DND-41 (cell line): Measurements from ENCODE around the gene XPNPEP3.

Experiments used
- ATAC-seq: fragments of 200-7000 bp; cut with Tn5 transposase; 3 replicates; pipeline ENCODE4 v1.9.1; 2021; ENCODE audit warnings: low read depth; ENCODE audit not compliant: insufficient read depth
- DNase-seq: peaks from one replicate; pipeline ENCODE4 v3.0.0-alpha.2; 2020
- H2AFZ ChIP-seq: 2 replicates; pipeline ENCODE4 v1.6.0; 2012; ENCODE audit warnings: low read depth, low read length
- H3K27ac ChIP-seq: 2 replicates; pipeline ENCODE4 v1.5.1; 2012; ENCODE audit warnings: low read length, inconsistent platforms
- H3K27me3 ChIP-seq: fragments of 200-600 bp; sonication (generic); 2 replicates; pipeline ENCODE4 v1.6.0; 2012; ENCODE audit warnings: low read length, mild to moderate bottlenecking, inconsistent platforms; ENCODE audit not compliant: insufficient read depth, poor library complexity
- H3K36me3 ChIP-seq: 2 replicates; pipeline ENCODE4 v1.5.1; 2012; ENCODE audit warnings: low read length, inconsistent platforms; ENCODE audit not compliant: insufficient read depth
- H3K4me1 ChIP-seq: 2 replicates; pipeline ENCODE4 v1.5.1; 2012; ENCODE audit warnings: mild to moderate bottlenecking, low read length; ENCODE audit not compliant: insufficient read depth
- H3K4me2 ChIP-seq: 2 replicates; pipeline ENCODE4 v1.6.0; 2012; ENCODE audit warnings: mild to moderate bottlenecking, moderate library complexity, low read length, inconsistent platforms; ENCODE audit not compliant: insufficient read depth
- H3K4me3 ChIP-seq, 2 experiments: fragments of 200-600 bp in 1 of 2; shearing (Covaris generic) in 1 of 2; 2 replicates each; pipeline ENCODE4 v1.5.1; 2012 to 2016; ENCODE audit warnings: inconsistent platforms in 2 of 2, low read length in 2 of 2, mild to moderate bottlenecking in 2 of 2, low read depth in 1 of 2, moderate library complexity in 1 of 2
- H3K79me2 ChIP-seq: 2 replicates; pipeline ENCODE4 v1.6.0; 2012; ENCODE audit warnings: low read length, inconsistent platforms; ENCODE audit not compliant: insufficient read depth
- H3K9ac ChIP-seq: 2 replicates; pipeline ENCODE4 v1.6.0; 2012; ENCODE audit warnings: low read depth, mild to moderate bottlenecking, inconsistent platforms, low read length, moderate library complexity
- H3K9me3 ChIP-seq: 2 replicates; pipeline ENCODE4 v1.5.1; 2012; ENCODE audit warnings: low read length, moderate library complexity, mild to moderate bottlenecking, inconsistent platforms; ENCODE audit not compliant: insufficient read depth, severe bottlenecking
- H4K20me1 ChIP-seq: 2 replicates; pipeline ENCODE4 v1.6.0; 2012; ENCODE audit warnings: low read length; ENCODE audit not compliant: insufficient read depth
- EZH2 ChIP-seq: IDR thresholded peaks from 3 replicates; pipeline ENCODE4 v1.6.1; 2012; ENCODE audit warnings: borderline replicate concordance, low read depth, mild to moderate bottlenecking, moderate library complexity, low read length, inconsistent platforms; ENCODE audit not compliant: severe bottlenecking
- TF ChIP-seq, protein P1 (sequence below): IDR thresholded peaks from 2 replicates; pipeline ENCODE4 v1.5.1; 2012; ENCODE audit warnings: borderline replicate concordance, low read length, moderate library complexity, mild to moderate bottlenecking; ENCODE audit not compliant: poor library complexity, severe bottlenecking; ENCODE audit errors: extremely low read depth

The XPNPEP3 gene

GRCh38 chr22:40853333-40853732, 3.6 kb upstream of the XPNPEP3 start:
- Histone ChIP-seq H4K20me1 (peaks cover 36% of the 10 kb centered on the region), H3K4me3 (peak overlapping the region in 1 of 2 experiments; percentile 91; a peak in 2 of 4 replicates), H3K27me3 (no peaks in the 10 kb centered on the region), H3K36me3 (peaks cover 49% of the 10 kb centered on the region), H3K4me1 (peaks cover 53% of the 10 kb centered on the region), H3K9ac (peak overlapping the region; percentile 84), H3K9me3 (no peaks in the 10 kb centered on the region), H3K79me2 (peaks cover 96% of the 10 kb centered on the region), H2AFZ (no peak overlapping the region), H3K27ac (peak overlapping the region; percentile 14; the same call in 1 of the 2 replicates), H3K4me2 (peak overlapping the region; percentile 88; the same call in 1 of the 2 replicates)
- DNase-seq (no peak), ATAC-seq (no peak)
- TF ChIP-seq EZH2: no peak
- TF ChIP-seq, protein P1, sequence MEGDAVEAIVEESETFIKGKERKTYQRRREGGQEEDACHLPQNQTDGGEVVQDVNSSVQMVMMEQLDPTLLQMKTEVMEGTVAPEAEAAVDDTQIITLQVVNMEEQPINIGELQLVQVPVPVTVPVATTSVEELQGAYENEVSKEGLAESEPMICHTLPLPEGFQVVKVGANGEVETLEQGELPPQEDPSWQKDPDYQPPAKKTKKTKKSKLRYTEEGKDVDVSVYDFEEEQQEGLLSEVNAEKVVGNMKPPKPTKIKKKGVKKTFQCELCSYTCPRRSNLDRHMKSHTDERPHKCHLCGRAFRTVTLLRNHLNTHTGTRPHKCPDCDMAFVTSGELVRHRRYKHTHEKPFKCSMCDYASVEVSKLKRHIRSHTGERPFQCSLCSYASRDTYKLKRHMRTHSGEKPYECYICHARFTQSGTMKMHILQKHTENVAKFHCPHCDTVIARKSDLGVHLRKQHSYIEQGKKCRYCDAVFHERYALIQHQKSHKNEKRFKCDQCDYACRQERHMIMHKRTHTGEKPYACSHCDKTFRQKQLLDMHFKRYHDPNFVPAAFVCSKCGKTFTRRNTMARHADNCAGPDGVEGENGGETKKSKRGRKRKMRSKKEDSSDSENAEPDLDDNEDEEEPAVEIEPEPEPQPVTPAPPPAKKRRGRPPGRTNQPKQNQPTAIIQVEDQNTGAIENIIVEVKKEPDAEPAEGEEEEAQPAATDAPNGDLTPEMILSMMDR: no peak

DNA sequence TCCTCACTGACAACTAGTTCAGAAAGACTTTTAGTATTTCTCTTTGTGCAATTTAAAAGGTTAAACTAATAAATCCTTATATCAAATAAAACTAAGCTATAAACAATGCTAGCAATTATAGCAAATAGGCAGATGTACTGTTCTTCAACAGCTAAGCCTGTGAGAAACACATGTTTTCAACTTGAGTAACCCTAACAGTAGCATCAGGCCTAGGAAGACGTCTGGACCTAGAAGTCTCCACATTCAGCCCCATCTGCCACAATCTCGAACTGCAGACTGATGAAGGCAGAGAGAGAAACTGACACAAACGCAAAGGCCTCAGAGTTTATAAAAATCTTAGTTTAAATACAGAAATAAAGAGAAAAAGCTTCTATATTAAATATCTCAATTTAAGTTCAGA, 3.0 kb upstream of the XPNPEP3 start:
- Histone ChIP-seq H3K36me3 (peaks cover 42% of the 10 kb centered on the region), H2AFZ (no peak overlapping the region), H3K79me2 (peaks cover 96% of the 10 kb centered on the region), H3K4me2 (peak overlapping the region; percentile 88), H3K9me3 (no peaks in the 10 kb centered on the region), H3K27ac (no peak overlapping the region; the same call in 1 of the 2 replicates), H3K4me3 (peak overlapping the region; percentile 2 to 91; a peak in 2 of 4 replicates), H3K4me1 (peaks cover 60% of the 10 kb centered on the region), H3K9ac (peak overlapping the region; percentile 84), H3K27me3 (no peaks in the 10 kb centered on the region), H4K20me1 (peaks cover 36% of the 10 kb centered on the region)
- TF ChIP-seq, protein P1: no peak
- no peak for TF ChIP-seq EZH2
- ATAC-seq (no peak), DNase-seq (no peak)

GRCh38 chr22:40855071-40855978, 1.6 kb upstream of the XPNPEP3 start:
- peak overlapping the region; percentile 84 for H3K9ac ChIP-seq
- peaks cover 58% of the 10 kb centered on the region for H3K4me1 ChIP-seq
- ATAC-seq (no peak), DNase-seq (no peak)
- no peaks in the 10 kb centered on the region for H3K27me3 ChIP-seq
- peak overlapping the region; percentile 95 for H3K27ac ChIP-seq
- H3K79me2 ChIP-seq: peaks cover 96% of the 10 kb centered on the region
- TF ChIP-seq EZH2: no peak
- H3K4me2 ChIP-seq: peak overlapping the region; percentile 88
- no peaks in the 10 kb centered on the region for H3K9me3 ChIP-seq
- peak overlapping the region; percentile 46 to 91; a peak in 3 of 4 replicates for H3K4me3 ChIP-seq
- peaks cover 30% of the 10 kb centered on the region for H4K20me1 ChIP-seq
- H2AFZ ChIP-seq: peak overlapping the region; percentile 91; the same call in 1 of the 2 replicates
- H3K36me3 ChIP-seq: peaks cover 32% of the 10 kb centered on the region

GRCh38 chr22:40855979-40856512, 902 bp upstream of the XPNPEP3 start:
- TF ChIP-seq, protein P1: no peak

More at GRCh38 chr22:40855979-40856512, 902 bp upstream of the XPNPEP3 start:
- Histone ChIP-seq H3K4me2 (peak overlapping the region; percentile 88), H3K9ac (peak overlapping the region; percentile 84), H3K4me1 (peaks cover 56% of the 10 kb centered on the region), H4K20me1 (peaks cover 29% of the 10 kb centered on the region), H3K79me2 (peaks cover 92% of the 10 kb centered on the region), H2AFZ (peak overlapping the region; percentile 91), H3K4me3 (peak overlapping the region; percentile 46 to 91), H3K27me3 (no peaks in the 10 kb centered on the region), H3K9me3 (no peaks in the 10 kb centered on the region), H3K36me3 (peaks cover 31% of the 10 kb centered on the region), H3K27ac (peak overlapping the region; percentile 95)
- DNase-seq: no peak
- ATAC-seq: peak; percentile 39
